OCI-LY1 (cell line): ENCODE results near the gene QKI.

Experiments
- H2AFZ ChIP-seq: fragments of 200-600 bp; sonication (generic), shearing (Covaris generic); 2 replicates; pipeline ENCODE4 v1.6.0; 2014; ENCODE audit warnings: antibody characterized with exemption, mild to moderate bottlenecking, low read length
- H3F3A ChIP-seq: fragments of 200-600 bp; sonication (generic), shearing (Covaris generic); 2 replicates; pipeline ENCODE4 v1.6.0; 2014; ENCODE audit warnings: mild to moderate bottlenecking, antibody characterized with exemption, low read length, moderate library complexity; ENCODE audit not compliant: insufficient read depth
- H3K27ac ChIP-seq: fragments of 200-600 bp; sonication (generic); 2 replicates; pipeline ENCODE4 v1.5.1; 2014; ENCODE audit warnings: low read length, mixed run types, mild to moderate bottlenecking, low read depth; ENCODE audit not compliant: poor library complexity, severe bottlenecking
- H3K27me3 ChIP-seq: fragments of 200-600 bp; sonication (generic); 2 replicates; pipeline ENCODE4 v1.6.0; 2014; ENCODE audit warnings: antibody characterized with exemption, mild to moderate bottlenecking, low read length, moderate library complexity; ENCODE audit not compliant: insufficient read depth
- H3K36me3 ChIP-seq: fragments of 200-600 bp; sonication (generic); 2 replicates; pipeline ENCODE4 v1.6.1; 2014; ENCODE audit warnings: mild to moderate bottlenecking, antibody characterized with exemption, low read length, moderate library complexity, mixed read lengths; ENCODE audit not compliant: insufficient read depth
- H3K4me1 ChIP-seq: fragments of 200-600 bp; sonication (generic); 2 replicates; pipeline ENCODE4 v1.5.1; 2014; ENCODE audit warnings: mild to moderate bottlenecking, low read length, moderate library complexity; ENCODE audit not compliant: insufficient read depth, severe bottlenecking
- H3K4me2 ChIP-seq: fragments of 200-600 bp; sonication (generic), shearing (Covaris generic); 2 replicates; pipeline ENCODE4 v1.6.1; 2014; ENCODE audit warnings: low read length
- H3K4me3 ChIP-seq: fragments of 200-600 bp; sonication (generic); 2 replicates; pipeline ENCODE4 v1.5.1; 2014; ENCODE audit warnings: low read length, low read depth, mild to moderate bottlenecking, mixed read lengths; ENCODE audit not compliant: poor library complexity, severe bottlenecking
- H3K79me2 ChIP-seq: fragments of 200-600 bp; shearing (Covaris generic); 2 replicates; pipeline ENCODE4 v1.6.1; 2016; ENCODE audit warnings: mixed run types, low read length, mixed read lengths; ENCODE audit not compliant: insufficient read depth
- H3K9ac ChIP-seq: fragments of 200-600 bp; sonication (generic), shearing (Covaris generic); 2 replicates; pipeline ENCODE4 v1.6.1; 2014; ENCODE audit warnings: mild to moderate bottlenecking, low read length, mixed read lengths
- H3K9me2 ChIP-seq: fragments of 200-600 bp; sonication (generic), shearing (Covaris generic); 2 replicates; pipeline ENCODE4 v1.6.1; 2014; ENCODE audit warnings: low read depth, mild to moderate bottlenecking, low read length, mixed read lengths
- H3K9me3 ChIP-seq: fragments of 200-600 bp; shearing (Covaris generic); 2 replicates; pipeline ENCODE4 v1.6.1; 2014; ENCODE audit warnings: low read length, mixed read lengths
- H4K20me1 ChIP-seq: fragments of 200-600 bp; sonication (generic), shearing (Covaris generic); 2 replicates; pipeline ENCODE4 v1.6.0; 2016; ENCODE audit warnings: mild to moderate bottlenecking, low read length; ENCODE audit not compliant: insufficient read depth
- CTCF ChIP-seq: fragments of 200-600 bp; sonication (generic), shearing (Covaris generic); IDR thresholded peaks from 2 replicates; pipeline ENCODE4 v1.5.1; 2017; ENCODE audit warnings: mild to moderate bottlenecking, antibody characterized with exemption, low read length, moderate library complexity, mixed read lengths
- EZH2 ChIP-seq: fragments of 200-600 bp; sonication (generic), shearing (Covaris generic); IDR thresholded peaks from 2 replicates; pipeline ENCODE4 v1.8.0; 2017; ENCODE audit warnings: borderline replicate concordance, mixed run types, mild to moderate bottlenecking, antibody characterized with exemption, low read length, moderate library complexity, mixed read lengths

The QKI gene

GRCh38 chr6:163455552-163455951, 41.0 kb downstream of the QKI start:
- Histone ChIP-seq H3F3A (no peaks in the 10 kb centered on the region), H3K27ac (no peak overlapping the region), H3K9me3 (no peaks in the 10 kb centered on the region), H3K79me2 (peaks cover 53% of the 10 kb centered on the region), H3K27me3 (no peaks in the 10 kb centered on the region), H3K9ac (no peak overlapping the region), H3K36me3 (peaks cover 32% of the 10 kb centered on the region; the same call in 1 of the 2 replicates), H3K9me2 (no peaks in the 10 kb centered on the region), H2AFZ (no peak overlapping the region), H4K20me1 (no peaks in the 10 kb centered on the region), H3K4me2 (no peak overlapping the region), H3K4me3 (no peak overlapping the region), H3K4me1 (peaks cover 8% of the 10 kb centered on the region)
- TF ChIP-seq EZH2 (no peak), CTCF (no peak)

- Histone ChIP-seq H3K9me3 (no peaks in the 10 kb centered on the region), H3F3A (no peaks in the 10 kb centered on the region), H3K4me3 (no peak overlapping the region), H3K36me3 (peaks cover 44% of the 10 kb centered on the region; the same call in 1 of the 2 replicates), H3K9ac (no peak overlapping the region), H3K27me3 (no peaks in the 10 kb centered on the region), H3K27ac (no peak overlapping the region), H3K79me2 (peaks cover 37% of the 10 kb centered on the region), H3K9me2 (no peaks in the 10 kb centered on the region), H4K20me1 (no peaks in the 10 kb centered on the region), H2AFZ (no peak overlapping the region), H3K4me2 (no peak overlapping the region), H3K4me1 (peaks cover 10% of the 10 kb centered on the region)
- no peak for TF ChIP-seq CTCF
- no peak for TF ChIP-seq EZH2
These were observed 43.4 kb downstream of the QKI start for GRCh38 chr6:163457637-163458561.

GRCh38 chr6:163459007-163459406, 44.5 kb downstream of the QKI start:
- no peak overlapping the region for H2AFZ ChIP-seq
- H3K9ac ChIP-seq = no peak overlapping the region
- TF ChIP-seq EZH2 (no peak), CTCF (no peak)
- H3K27ac ChIP-seq = no peak overlapping the region
- peaks cover 50% of the 10 kb centered on the region; the same call in 1 of the 2 replicates for H3K36me3 ChIP-seq
- no peaks in the 10 kb centered on the region for H3F3A ChIP-seq
- no peak overlapping the region for H3K4me3 ChIP-seq
- H4K20me1 ChIP-seq = no peaks in the 10 kb centered on the region
- no peaks in the 10 kb centered on the region for H3K27me3 ChIP-seq
- no peaks in the 10 kb centered on the region for H3K9me2 ChIP-seq
- no peak overlapping the region for H3K4me2 ChIP-seq
- no peaks in the 10 kb centered on the region; the same call in 1 of the 2 replicates for H3K9me3 ChIP-seq
- H3K4me1 ChIP-seq = peaks cover 10% of the 10 kb centered on the region
- peaks cover 25% of the 10 kb centered on the region for H3K79me2 ChIP-seq
